ENCODE results near the gene ACTR6. TPM values are rescaled to one million over a fixed set of nuclear protein-coding genes. Genes with fewer than 3 reads are reported as not detected.
"Not testable (repeated sequence)": the region's sequence is repeated elsewhere in the genome, so short reads cannot be mapped to it uniquely, and the experiment has no call there.

Gene ACTR6
- total RNA-seq, 1 donor from 2014 or later: 23.5 TPM

DNA sequence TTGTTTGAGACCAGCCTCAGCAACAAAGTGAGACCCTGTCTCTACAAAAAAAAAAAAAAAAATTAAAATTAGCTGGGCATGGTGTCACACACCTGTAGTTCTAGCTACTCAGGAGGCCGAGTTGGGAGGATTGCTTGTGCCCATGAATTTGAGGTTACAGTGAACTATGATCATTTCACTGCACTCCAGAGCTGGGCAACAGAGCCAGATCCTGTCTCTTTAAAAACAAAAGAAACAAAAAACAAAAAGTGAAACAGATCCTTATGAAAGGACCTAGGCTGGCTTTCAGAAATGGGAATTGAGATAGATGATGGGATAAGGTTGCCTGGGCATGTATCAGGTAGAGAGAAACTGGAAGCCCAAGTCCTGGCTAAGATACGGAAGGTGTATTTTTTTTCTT, 13.9 kb downstream of the ACTR6 start:
- ChIA-PET CTCF (no interaction called here), POLR2A (no interaction called here)
- H3K36me3 Mint-ChIP-seq (ENCODE audit: low read depth): peaks cover 72% of the 10 kb centered on the region
- no peak overlapping the region for H3K27ac Mint-ChIP-seq
- peaks cover 4% of the 10 kb centered on the region for H3K4me1 Mint-ChIP-seq
- no peak overlapping the region for H3K4me3 Mint-ChIP-seq
- no peak for DNase-seq
- ATAC-seq (ENCODE audit: low read depth): no peak
- TF ChIP-seq, protein P1, sequence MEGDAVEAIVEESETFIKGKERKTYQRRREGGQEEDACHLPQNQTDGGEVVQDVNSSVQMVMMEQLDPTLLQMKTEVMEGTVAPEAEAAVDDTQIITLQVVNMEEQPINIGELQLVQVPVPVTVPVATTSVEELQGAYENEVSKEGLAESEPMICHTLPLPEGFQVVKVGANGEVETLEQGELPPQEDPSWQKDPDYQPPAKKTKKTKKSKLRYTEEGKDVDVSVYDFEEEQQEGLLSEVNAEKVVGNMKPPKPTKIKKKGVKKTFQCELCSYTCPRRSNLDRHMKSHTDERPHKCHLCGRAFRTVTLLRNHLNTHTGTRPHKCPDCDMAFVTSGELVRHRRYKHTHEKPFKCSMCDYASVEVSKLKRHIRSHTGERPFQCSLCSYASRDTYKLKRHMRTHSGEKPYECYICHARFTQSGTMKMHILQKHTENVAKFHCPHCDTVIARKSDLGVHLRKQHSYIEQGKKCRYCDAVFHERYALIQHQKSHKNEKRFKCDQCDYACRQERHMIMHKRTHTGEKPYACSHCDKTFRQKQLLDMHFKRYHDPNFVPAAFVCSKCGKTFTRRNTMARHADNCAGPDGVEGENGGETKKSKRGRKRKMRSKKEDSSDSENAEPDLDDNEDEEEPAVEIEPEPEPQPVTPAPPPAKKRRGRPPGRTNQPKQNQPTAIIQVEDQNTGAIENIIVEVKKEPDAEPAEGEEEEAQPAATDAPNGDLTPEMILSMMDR (IDR thresholded peaks at IDR 0.05): no peak
- no peaks in the 10 kb centered on the region for H3K27me3 Mint-ChIP-seq
- intact Hi-C loops (cut with micrococcal nuclease): no loop called here
- H3K9me3 Mint-ChIP-seq: no peaks in the 10 kb centered on the region

DNA sequence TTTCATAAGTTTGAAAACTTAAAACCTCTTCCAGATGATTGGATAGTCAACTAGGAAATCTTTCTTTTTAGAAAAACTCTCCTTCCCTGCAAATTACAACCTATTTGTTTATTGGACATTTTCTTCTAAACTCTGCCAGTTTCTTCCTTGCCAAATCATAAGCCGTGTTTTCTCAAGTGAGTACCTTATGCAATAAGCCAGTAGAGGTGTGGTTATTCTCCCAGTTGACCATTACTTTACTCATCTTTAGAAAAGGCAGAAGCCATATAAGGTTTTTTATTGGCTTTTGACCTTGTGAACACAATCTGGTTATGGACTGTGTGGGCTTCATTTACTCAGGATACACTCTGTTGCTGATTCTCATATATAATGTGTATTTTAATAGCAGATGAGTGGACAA, 14.6 kb downstream of the ACTR6 start:
- TF ChIP-seq, protein P1 (IDR thresholded peaks at IDR 0.05): no peak
- H3K9me3 Mint-ChIP-seq: no peaks in the 10 kb centered on the region
- no peak overlapping the region for H3K4me3 Mint-ChIP-seq
- intact Hi-C loops (cut with micrococcal nuclease): no loop called here
- DNase-seq (no peak), ATAC-seq (ENCODE audit: low read depth) (no peak)
- POLR2A ChIA-PET: no interaction called here
- CTCF ChIA-PET: no interaction called here
- no peaks in the 10 kb centered on the region for H3K27me3 Mint-ChIP-seq
- H3K27ac Mint-ChIP-seq: no peak overlapping the region
- peaks cover 4% of the 10 kb centered on the region for H3K4me1 Mint-ChIP-seq
- peaks cover 74% of the 10 kb centered on the region for H3K36me3 Mint-ChIP-seq (ENCODE audit: low read depth)

DNA sequence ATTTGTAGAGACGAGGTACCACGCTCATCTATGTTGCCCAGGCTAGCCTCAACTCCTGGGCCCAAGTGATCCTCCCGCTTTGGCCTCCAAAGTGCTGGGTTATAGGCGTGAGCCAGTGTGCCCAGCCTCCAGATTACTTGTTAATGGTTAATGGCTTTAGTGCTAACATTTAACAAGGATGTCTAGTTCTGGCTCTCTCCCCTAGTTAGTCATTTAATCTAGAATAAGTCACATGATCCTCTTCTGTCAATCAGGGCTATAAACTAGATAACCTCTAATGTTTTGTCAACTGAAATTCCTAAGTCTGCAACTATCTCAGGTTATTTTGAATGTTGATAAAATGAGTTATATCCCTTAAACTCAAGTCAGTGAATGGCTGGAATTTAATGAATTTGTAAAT, 15.7 kb downstream of the ACTR6 start:
- no peak overlapping the region for H3K4me3 Mint-ChIP-seq
- no peak overlapping the region for H3K27ac Mint-ChIP-seq
- H3K36me3 Mint-ChIP-seq (ENCODE audit: low read depth): peaks cover 71% of the 10 kb centered on the region
- no peaks in the 10 kb centered on the region for H3K9me3 Mint-ChIP-seq
- H3K4me1 Mint-ChIP-seq: peaks cover 4% of the 10 kb centered on the region
- ATAC-seq (ENCODE audit: low read depth): no peak
- ChIA-PET CTCF (no interaction called here), POLR2A (no interaction called here)
- no peak for DNase-seq
- intact Hi-C loops (cut with micrococcal nuclease): no loop called here
- TF ChIP-seq, protein P1 (IDR thresholded peaks at IDR 0.05): no peak
- H3K27me3 Mint-ChIP-seq: no peaks in the 10 kb centered on the region

DNA sequence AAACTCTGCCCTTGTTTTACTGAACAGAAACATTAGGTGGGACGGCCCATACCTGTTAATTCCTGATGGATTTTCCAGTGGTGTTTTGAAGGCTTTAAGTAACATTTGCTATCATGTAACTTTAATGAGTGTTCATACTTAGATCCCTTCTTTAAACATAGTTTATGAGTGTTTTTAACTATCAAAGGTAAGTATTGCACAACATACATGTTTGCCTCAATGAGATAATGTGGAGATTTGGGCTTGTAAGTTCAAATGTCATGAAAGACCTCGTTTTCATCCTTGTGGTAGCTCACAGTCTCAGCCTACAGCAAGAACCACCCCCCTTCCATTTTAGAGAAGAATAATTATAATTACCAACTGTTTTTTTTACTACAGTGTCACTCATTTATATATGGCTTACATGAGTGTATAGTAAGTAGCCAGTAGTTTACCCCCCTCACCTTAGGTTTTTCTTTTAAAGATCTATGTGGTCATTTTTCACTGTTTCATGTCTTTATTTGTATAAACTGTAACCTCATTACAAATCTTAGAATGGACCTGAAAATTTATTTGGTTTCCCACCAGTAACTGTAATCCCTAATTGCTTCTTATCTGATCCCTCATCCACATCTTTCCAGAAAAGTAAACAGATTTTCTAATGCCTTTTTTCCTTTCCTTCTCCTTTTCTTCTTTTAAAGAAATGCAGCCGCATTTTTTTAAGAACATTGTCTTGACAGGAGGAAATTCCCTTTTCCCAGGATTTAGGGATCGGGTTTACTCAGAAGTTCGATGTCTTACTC, 18.9 kb downstream of the ACTR6 start:
- TF ChIP-seq, protein P1 (IDR thresholded peaks at IDR 0.05): no peak
- CTCF ChIA-PET: no interaction called here
- POLR2A ChIA-PET: interaction anchor here (0.6 kb wide), 1 partner anchor 10 kb away, joined by 3 read pairs; no protein-coding TSS in a partner anchor
- ATAC-seq (ENCODE audit: low read depth) (no peak), DNase-seq (no peak)
- H3K27ac Mint-ChIP-seq: no peak overlapping the region
- no peak overlapping the region for H3K4me3 Mint-ChIP-seq
- H3K4me1 Mint-ChIP-seq: peaks cover 4% of the 10 kb centered on the region
- H3K36me3 Mint-ChIP-seq (ENCODE audit: low read depth): peaks cover 71% of the 10 kb centered on the region
- intact Hi-C loops (cut with micrococcal nuclease): no loop called here
- no peaks in the 10 kb centered on the region for H3K9me3 Mint-ChIP-seq
- H3K27me3 Mint-ChIP-seq: no peaks in the 10 kb centered on the region

DNA sequence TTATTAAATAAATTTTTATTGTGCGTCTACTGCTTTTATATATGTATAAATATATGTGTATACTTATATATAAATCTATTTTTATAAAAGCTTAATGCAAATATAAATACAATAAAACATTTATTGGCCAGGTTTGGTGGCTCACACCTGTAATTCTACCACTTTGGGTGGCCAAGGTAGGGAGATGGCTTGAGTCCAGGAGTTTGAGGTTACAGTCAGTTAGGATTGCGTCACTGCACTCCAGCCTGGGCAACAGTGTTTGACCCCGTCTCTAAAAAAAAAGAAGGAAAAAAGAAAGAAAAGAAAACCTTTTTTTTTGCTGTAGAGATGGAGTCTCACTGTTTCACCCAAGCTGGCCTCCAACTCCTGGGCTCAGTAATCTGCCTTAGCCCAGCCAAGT, 20.9 kb downstream of the ACTR6 start:
- H3K4me3 Mint-ChIP-seq: no peak overlapping the region
- H3K27me3 Mint-ChIP-seq: no peaks in the 10 kb centered on the region
- H3K9me3 Mint-ChIP-seq: no peaks in the 10 kb centered on the region
- ATAC-seq (ENCODE audit: low read depth): no peak
- TF ChIP-seq, protein P1 (IDR thresholded peaks at IDR 0.05): no peak
- H3K36me3 Mint-ChIP-seq (ENCODE audit: low read depth): peaks cover 65% of the 10 kb centered on the region
- DNase-seq: no peak
- no peaks in the 10 kb centered on the region for H3K4me1 Mint-ChIP-seq
- ChIA-PET CTCF (interaction anchor here (1.1 kb wide), 1 partner anchor 33 kb away, joined by 3 read pairs; no protein-coding TSS in a partner anchor), POLR2A (no interaction called here)
- intact Hi-C loops (cut with micrococcal nuclease): no loop called here
- no peak overlapping the region for H3K27ac Mint-ChIP-seq

DNA sequence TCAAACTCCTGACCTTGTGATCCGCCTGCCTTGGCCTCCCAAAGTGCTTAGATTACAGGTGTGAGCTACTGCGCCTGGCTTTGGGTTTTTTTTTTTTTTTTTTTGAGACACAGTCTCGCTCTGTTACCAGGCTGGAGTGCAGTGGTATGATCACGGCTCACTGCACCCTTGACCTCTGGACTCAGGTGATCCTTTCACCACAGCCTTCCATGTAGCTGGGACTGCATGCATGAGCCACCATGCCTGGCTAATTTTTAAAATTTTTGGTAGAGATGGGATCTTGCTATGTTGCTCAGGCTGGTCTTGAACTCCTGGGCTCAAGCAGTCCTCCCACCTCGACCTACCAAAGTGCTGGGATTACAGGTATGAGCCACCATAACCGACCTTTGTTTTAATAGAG, 21.6 kb downstream of the ACTR6 start:
- CTCF ChIA-PET; ATAC-seq (ENCODE audit: low read depth): not testable (repeated sequence)
- H3K36me3 Mint-ChIP-seq (ENCODE audit: low read depth): peaks cover 60% of the 10 kb centered on the region

More for the DNA sequence above, 21.6 kb downstream of the ACTR6 start:
- intact Hi-C loops (cut with micrococcal nuclease); POLR2A ChIA-PET; H3K4me3 Mint-ChIP-seq; H3K27ac Mint-ChIP-seq; H3K9me3 Mint-ChIP-seq; H3K27me3 Mint-ChIP-seq; H3K4me1 Mint-ChIP-seq; DNase-seq: not testable (repeated sequence)

All from activated B cell treated with CpG ODN at 0.5 μM for 24 hours (primary cell).